PFSK-1 (cell line): Measurements from ENCODE around the gene BAIAP2L1.

ENCODE experiments used
- FOXP2 ChIP-seq: optimal IDR thresholded peaks from 2 replicates; pipeline ENCODE3; 2011; ENCODE audit warnings: borderline replicate concordance, control low read depth, inconsistent platforms; ENCODE audit not compliant: insufficient read depth; ENCODE audit errors: extremely low read length, extremely low read depth
- POLR2AphosphoS5 ChIP-seq: IDR thresholded peaks from 2 replicates; pipeline ENCODE4 v1.6.1; 2012; ENCODE audit warnings: low read depth, mild to moderate bottlenecking, control low read depth, low read length, moderate library complexity
- TAF1 ChIP-seq: IDR thresholded peaks from 2 replicates; pipeline ENCODE4 v1.6.1; 2012; ENCODE audit warnings: low read length, control low read depth, borderline replicate concordance; ENCODE audit not compliant: insufficient read depth

DNA sequence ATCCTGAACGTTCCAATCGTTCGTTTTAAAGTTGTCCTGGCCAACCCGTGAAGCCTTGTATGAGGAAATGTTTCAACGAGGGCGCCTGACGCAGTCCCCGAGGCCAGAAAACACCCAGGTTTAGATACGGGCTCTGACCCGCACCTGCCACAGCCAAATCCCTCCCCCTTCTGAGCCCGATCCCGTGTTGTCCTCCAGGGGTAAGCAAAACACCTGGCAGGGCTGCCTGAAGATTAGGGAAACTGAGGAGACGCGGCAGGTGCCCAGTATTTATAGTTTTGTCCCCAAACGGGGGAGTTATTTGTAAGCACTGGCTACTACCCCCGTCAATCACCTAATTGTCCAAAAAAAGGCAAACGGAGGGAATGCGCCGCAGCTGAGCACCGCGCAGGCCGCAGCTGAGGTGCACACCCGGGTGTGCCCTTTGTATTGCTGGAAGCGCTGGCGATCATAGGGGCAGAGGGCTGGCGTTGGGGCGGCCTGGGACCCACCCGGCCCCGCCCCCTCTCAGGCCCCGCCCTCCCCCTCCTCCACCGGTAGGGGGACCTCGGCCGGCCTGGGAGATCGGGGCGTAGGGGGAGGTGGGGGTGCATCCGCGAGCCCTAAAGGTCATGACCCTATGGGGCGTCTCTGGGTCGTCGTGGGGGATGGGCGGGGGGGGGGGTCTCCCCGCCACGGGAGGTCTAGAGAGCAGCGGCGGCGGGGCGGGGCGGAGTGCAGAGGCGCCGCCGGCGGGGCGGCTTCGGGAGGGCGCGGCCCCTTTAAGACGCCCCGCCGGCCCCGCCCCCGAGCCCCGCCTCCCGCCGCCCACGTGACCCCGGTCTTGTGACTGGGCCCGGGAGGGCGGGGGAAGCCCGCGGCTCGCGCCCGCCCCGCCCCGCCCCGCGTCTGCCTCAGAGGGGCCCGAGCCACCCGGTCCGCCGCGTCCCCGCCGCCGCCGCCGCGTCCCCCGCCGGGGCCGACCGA is 119.8 kb downstream of the BAIAP2L1 start, which contains the start of gene BRI3:
- TF ChIP-seq FOXP2 = no peak
- TF ChIP-seq TAF1 = no peak
- peak; percentile 50; the same call in 1 of the 2 replicates for TF ChIP-seq POLR2AphosphoS5
